HCT116 (cell line): Measurements from ENCODE around the gene ACVR1B. TPM values are rescaled to one million over a fixed set of nuclear protein-coding genes. Genes with fewer than 3 reads are reported as not detected.

Experiments
- ATAC-seq: fragments of 200-7000 bp; cut with Tn5 transposase; 2 replicates; pipeline ENCODE4 v1.9.1; 2020; ENCODE audit warnings: mild to moderate bottlenecking, moderate library complexity
- BruUV-seq: library from RNA; stranded (reverse); fragments of 400-500 nt; replicated peaks from 2 replicates; lab custom pipeline; 2021; lab: Mats Ljungman, UMichigan
- CTCF ChIA-PET: fragments of 300-600 bp; sonication (Branson Sonifier 250); formaldehyde crosslinking; loops from one replicate; lab custom pipeline; 2021; ENCODE audit warnings: antibody characterized with exemption; lab: Charles Lee
- POLR2A ChIA-PET: fragments of 300-600, 350-600 bp; sonication (Branson Sonifier 250); formaldehyde crosslinking; loops from one replicate; lab custom pipeline; 2021; ENCODE audit warnings: antibody characterized with exemption; lab: Charles Lee
- RAD21 ChIA-PET, 2 experiments: fragments of 300-600 bp; sonication (Branson Sonifier 250); formaldehyde crosslinking; loops; one replicate each; lab custom pipeline; 2023; ENCODE audit warnings: low total read pairs in 2 of 2; ENCODE audit not compliant: uncharacterized antibody in 2 of 2, unreplicated experiment in 2 of 2, low non-redundant PET in 1 of 2; lab: Charles Lee
- DNase-seq: peaks from one replicate; pipeline ENCODE4 v3.0.0-alpha.2; 2010; ENCODE audit warnings: low read depth, low spot score
- H2AFZ ChIP-seq: fragments of 200-600 bp; shearing (Covaris generic), sonication (generic); 2 replicates; pipeline ENCODE4 v1.6.1; 2017; ENCODE audit warnings: low read depth, mixed run types, mixed read lengths, antibody characterized with exemption, low read length; ENCODE audit not compliant: poor library complexity, severe bottlenecking
- H3K27ac ChIP-seq: 2 replicates; pipeline ENCODE4 v1.5.1; 2012; ENCODE audit warnings: low read depth, low read length
- H3K27me3 ChIP-seq: fragments of 200-600 bp; sonication (generic); 2 replicates; pipeline ENCODE4 v1.6.1; 2016; ENCODE audit warnings: mixed run types, low read length, mixed read lengths; ENCODE audit not compliant: insufficient read depth
- H3K36me3 ChIP-seq, 2 experiments: fragments of 200-500 bp in 1 of 2; fragments of 200-600 bp in 1 of 2; sonication (Bioruptor generic) in 1 of 2; sonication (generic) in 1 of 2; 2 replicates each; pipeline versions ENCODE4 v1.5.1 to v1.6.1; 2014 to 2016; ENCODE audit warnings: low read length in 2 of 2, inconsistent platforms in 1 of 2, mixed read lengths in 1 of 2, mixed run types in 1 of 2; ENCODE audit not compliant: insufficient read depth in 2 of 2, control insufficient read depth in 1 of 2
- H3K4me1 ChIP-seq, 2 experiments: fragments of 200-600 bp in 1 of 2; sonication (generic) in 1 of 2; 2 replicates each; pipeline versions ENCODE4 v1.5.1 to v1.6.1; 2012 to 2017; ENCODE audit warnings: low read length in 2 of 2, inconsistent platforms in 1 of 2, mild to moderate bottlenecking in 1 of 2, mixed read lengths in 1 of 2, mixed run types in 1 of 2, moderate library complexity in 1 of 2; ENCODE audit not compliant: insufficient read depth in 2 of 2, control insufficient read depth in 1 of 2
- H3K4me2 ChIP-seq: fragments of 200-600 bp; sonication (generic); 2 replicates; pipeline ENCODE4 v1.6.1; 2017; ENCODE audit warnings: mixed run types, low read length, mixed read lengths
- H3K4me3 ChIP-seq, 2 experiments: fragments of 200-600 bp in 1 of 2; sonication (generic) in 1 of 2; replicated peaks in 1 of 2; 2 replicates each; pipeline ENCODE4 v1.5.1; 2011 to 2016; ENCODE audit warnings: low read length in 2 of 2, control low read depth in 1 of 2, low read depth in 1 of 2, mild to moderate bottlenecking in 1 of 2, mixed read lengths in 1 of 2, mixed run types in 1 of 2
- H3K79me2 ChIP-seq: fragments of 200-600 bp; sonication (generic); 2 replicates; pipeline ENCODE4 v1.6.1; 2017; ENCODE audit warnings: mild to moderate bottlenecking, mixed run types, low read length, moderate library complexity, mixed read lengths; ENCODE audit not compliant: insufficient read depth
- H3K9ac ChIP-seq: fragments of 200-600 bp; sonication (generic); 2 replicates; pipeline ENCODE4 v1.6.1; 2016; ENCODE audit warnings: low read length, mixed read lengths
- H3K9me2 ChIP-seq: fragments of 200-600 bp; sonication (generic), shearing (Covaris generic); 2 replicates; pipeline ENCODE4 v1.6.1; 2017; ENCODE audit warnings: mixed run types, mild to moderate bottlenecking, moderate library complexity; ENCODE audit not compliant: insufficient read depth
- H3K9me3 ChIP-seq, 2 experiments: fragments of 200-500 bp in 1 of 2; fragments of 200-600 bp in 1 of 2; sonication (Bioruptor generic) in 1 of 2; sonication (generic) in 1 of 2; 2 replicates each; pipeline ENCODE4 v1.6.1; 2014 to 2017; ENCODE audit warnings: low read length in 2 of 2, mixed read lengths in 2 of 2, inconsistent platforms in 1 of 2, low read depth in 1 of 2, mild to moderate bottlenecking in 1 of 2, mixed run types in 1 of 2, moderate library complexity in 1 of 2; ENCODE audit not compliant: control insufficient read depth in 1 of 2, insufficient read depth in 1 of 2
- H4K20me1 ChIP-seq: fragments of 200-600 bp; sonication (generic), shearing (Covaris generic); 2 replicates; pipeline ENCODE4 v1.6.1; 2017; ENCODE audit warnings: mixed run types, mild to moderate bottlenecking, moderate library complexity; ENCODE audit not compliant: insufficient read depth
- CBX3 ChIP-seq: IDR thresholded peaks from 2 replicates; pipeline ENCODE4 v1.6.1; 2012; ENCODE audit warnings: low read depth
- CEBPB ChIP-seq: IDR thresholded peaks from 2 replicates; pipeline ENCODE4 v1.6.1; 2012; ENCODE audit warnings: low read depth
- EGR1 ChIP-seq: IDR thresholded peaks from 2 replicates; pipeline ENCODE4 v1.6.1; 2012; ENCODE audit warnings: low read depth
- FOSL1 ChIP-seq: IDR thresholded peaks from 2 replicates; pipeline ENCODE4 v1.6.1; 2012; ENCODE audit warnings: low read depth
- POLR2A ChIP-seq: IDR thresholded peaks from 2 replicates; pipeline ENCODE4 v1.7.0; 2011; ENCODE audit warnings: borderline replicate concordance; ENCODE audit not compliant: insufficient read depth, insufficient read length; ENCODE audit errors: extremely low read depth
- POLR2AphosphoS5 ChIP-seq: IDR thresholded peaks from 2 replicates; pipeline ENCODE4 v1.6.1; 2011; ENCODE audit warnings: mild to moderate bottlenecking, low read depth, low read length, moderate library complexity
- SRF ChIP-seq: IDR thresholded peaks from 2 replicates; pipeline ENCODE4 v1.6.1; 2012; ENCODE audit warnings: low read depth
- ZFX ChIP-seq: fragments of 450-650 bp; IDR thresholded peaks from 2 replicates; pipeline ENCODE4 v1.6.1; 2017
- ZNF274 ChIP-seq: fragments of 200-500 bp; sonication (Bioruptor generic); IDR thresholded peaks from 2 replicates; pipeline ENCODE4 v1.6.1; 2014; ENCODE audit warnings: mild to moderate bottlenecking, low read depth, low read length, inconsistent platforms
- intact Hi-C: fragments of 100-400 bp; cut with micrococcal nuclease; formaldehyde crosslinking; loops from 2 replicates; pipeline ENCODE4 v1.10.0; 2022
- total RNA-seq: library from RNA; stranded (reverse); gene quantifications from one replicate; pipeline ENCODE4 v1.2.1, GENCODE V29; 2021; ENCODE audit not compliant: unreplicated experiment
- TF ChIP-seq, protein P1 (sequence below), 3 experiments: fragments of 200-600 bp in 1 of 3; sonication (generic) in 1 of 3; IDR thresholded peaks in 2 of 3; conservative IDR thresholded peaks in 1 of 3; 2 replicates each; pipeline ENCODE4 v1.5.1; 2012 to 2017; ENCODE audit warnings: low read depth in 2 of 3, low read length in 2 of 3, antibody characterized with exemption in 1 of 3, borderline replicate concordance in 1 of 3, control low read depth in 1 of 3, mild to moderate bottlenecking in 1 of 3, mixed read lengths in 1 of 3, mixed run types in 1 of 3, moderate library complexity in 1 of 3; ENCODE audit not compliant: insufficient read depth in 1 of 3
- TF ChIP-seq, protein P2 (sequence below): IDR thresholded peaks from 2 replicates; pipeline ENCODE4 v1.6.1; 2012

Gene ACVR1B
- total RNA-seq, 1 experiment from 2014 or later, result 22.7 TPM

DNA sequence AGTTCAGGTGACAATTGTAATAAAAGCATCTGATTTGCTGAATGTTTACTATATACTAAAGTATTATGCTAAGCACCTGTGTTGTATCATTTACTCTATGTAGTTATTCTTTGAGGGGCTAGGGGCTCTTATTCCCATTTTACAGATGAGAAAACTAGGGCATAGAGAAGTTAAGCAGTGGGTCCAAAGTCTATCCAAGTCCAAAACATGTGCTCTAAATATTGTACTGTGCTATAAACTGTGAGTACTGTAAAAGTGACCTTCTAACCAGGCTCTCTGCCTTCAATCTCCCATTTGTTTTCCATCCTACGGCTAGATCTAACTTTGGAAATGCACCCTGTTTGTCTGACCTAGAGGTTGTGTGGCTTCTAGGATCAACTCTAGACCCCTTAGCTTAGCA, 9.0 kb downstream of the ACVR1B start:
- Histone ChIP-seq H2AFZ (no peak overlapping the region), H3K27ac (no peak overlapping the region), H3K79me2 (peaks cover 83% of the 10 kb centered on the region)

More for the DNA sequence above, 9.0 kb downstream of the ACVR1B start:
- DNase-seq (no peak), ATAC-seq (no peak)
- TF ChIP-seq CBX3, result no peak
- TF ChIP-seq ZNF274, result no peak
- TF ChIP-seq FOSL1, result no peak
- no peak for TF ChIP-seq ZFX
- TF ChIP-seq SRF, result no peak
- no peak for TF ChIP-seq CEBPB
- TF ChIP-seq POLR2AphosphoS5, result no peak
- TF ChIP-seq POLR2A, result no peak
- TF ChIP-seq, protein P1, sequence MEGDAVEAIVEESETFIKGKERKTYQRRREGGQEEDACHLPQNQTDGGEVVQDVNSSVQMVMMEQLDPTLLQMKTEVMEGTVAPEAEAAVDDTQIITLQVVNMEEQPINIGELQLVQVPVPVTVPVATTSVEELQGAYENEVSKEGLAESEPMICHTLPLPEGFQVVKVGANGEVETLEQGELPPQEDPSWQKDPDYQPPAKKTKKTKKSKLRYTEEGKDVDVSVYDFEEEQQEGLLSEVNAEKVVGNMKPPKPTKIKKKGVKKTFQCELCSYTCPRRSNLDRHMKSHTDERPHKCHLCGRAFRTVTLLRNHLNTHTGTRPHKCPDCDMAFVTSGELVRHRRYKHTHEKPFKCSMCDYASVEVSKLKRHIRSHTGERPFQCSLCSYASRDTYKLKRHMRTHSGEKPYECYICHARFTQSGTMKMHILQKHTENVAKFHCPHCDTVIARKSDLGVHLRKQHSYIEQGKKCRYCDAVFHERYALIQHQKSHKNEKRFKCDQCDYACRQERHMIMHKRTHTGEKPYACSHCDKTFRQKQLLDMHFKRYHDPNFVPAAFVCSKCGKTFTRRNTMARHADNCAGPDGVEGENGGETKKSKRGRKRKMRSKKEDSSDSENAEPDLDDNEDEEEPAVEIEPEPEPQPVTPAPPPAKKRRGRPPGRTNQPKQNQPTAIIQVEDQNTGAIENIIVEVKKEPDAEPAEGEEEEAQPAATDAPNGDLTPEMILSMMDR (IDR thresholded peaks at IDR 0.05 in 2 of 3, conservative IDR thresholded peaks at IDR 0.05 in 1 of 3; ENCODE audit: borderline replicate concordance in 1 of 3, insufficient read depth in 1 of 3, low read depth in 2 of 3, low read length in 2 of 3), result no peak
- no peak for TF ChIP-seq EGR1
- TF ChIP-seq, protein P2, sequence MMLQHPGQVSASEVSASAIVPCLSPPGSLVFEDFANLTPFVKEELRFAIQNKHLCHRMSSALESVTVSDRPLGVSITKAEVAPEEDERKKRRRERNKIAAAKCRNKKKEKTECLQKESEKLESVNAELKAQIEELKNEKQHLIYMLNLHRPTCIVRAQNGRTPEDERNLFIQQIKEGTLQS, result no peak
- Histone ChIP-seq H3K4me3 (no peak overlapping the region), H3K9ac (no peak overlapping the region), H3K9me3 (no peaks in the 10 kb centered on the region), H3K27me3 (no peaks in the 10 kb centered on the region), H3K4me2 (no peak overlapping the region), H3K36me3 (peaks cover 0 to 4% of the 10 kb centered on the region in 2 experiments; a peak in 1 of 4 replicates), H3K4me1 (peaks cover 13 to 23% of the 10 kb centered on the region in 2 experiments), H4K20me1 (no peaks in the 10 kb centered on the region), H3K9me2 (no peaks in the 10 kb centered on the region)
- ChIA-PET CTCF (interaction anchor here (3.0 kb wide), 1 partner anchor 11 kb away, joined by 14 read pairs; no protein-coding TSS in a partner anchor), POLR2A (no interaction called here), RAD21 (no interaction called here)
- intact Hi-C loops, result no loop called here
- BruUV-seq, result no TSS peak
